Endothelial cell of umbilical vein (primary cell): ENCODE results near the gene ANKRD23. TPM values are rescaled to one million over a fixed set of nuclear protein-coding genes. Genes with fewer than 3 reads are reported as not detected.

Experiments used
- Bru-seq: library from RNA; stranded (reverse); fragments of 400-500 nt; gene quantifications from one replicate; lab custom pipeline; 2021; lab: Mats Ljungman, UMichigan
- BruChase-seq, 2 experiments: library from RNA; stranded (reverse); fragments of 400-500 nt; gene quantifications; one replicate each; lab custom pipeline; 2021; lab: Mats Ljungman, UMichigan
- BruUV-seq: library from RNA; stranded (reverse); fragments of 400-500 nt; replicated peaks from 2 replicates; lab custom pipeline; 2021; lab: Mats Ljungman, UMichigan
- CTCF ChIA-PET: fragments of 300-600, 350-600 bp; sonication (Branson Sonifier 250); formaldehyde crosslinking; loops from one replicate; lab custom pipeline; 2021; ENCODE audit warnings: antibody characterized with exemption, inconsistent platforms; lab: Charles Lee
- POLR2A ChIA-PET: fragments of 300-600, 350-600 bp; sonication (Branson Sonifier 250); formaldehyde crosslinking; loops from one replicate; lab custom pipeline; 2021; ENCODE audit warnings: antibody characterized with exemption, inconsistent platforms; lab: Charles Lee
- DNase-seq: peaks from one replicate; pipeline ENCODE4 v3.0.0-alpha.2; 2011; ENCODE audit warnings: low read depth, low spot score
- FAIRE-seq: peaks from 2 replicates; lab custom pipeline; 2011; peaks lifted over from hg19 to GRCh38; lab: Jason Lieb, UNC
- H2AFZ ChIP-seq: 2 replicates; pipeline ENCODE4 v1.6.0; 2012; ENCODE audit warnings: low read depth, low read length, control low read depth, inconsistent platforms
- H3K27ac ChIP-seq: 2 replicates; pipeline ENCODE4 v1.5.1; 2011; ENCODE audit warnings: low read depth, mild to moderate bottlenecking, control low read depth, low read length, moderate library complexity; ENCODE audit not compliant: insufficient read depth
- H3K27me3 ChIP-seq, 2 experiments: 2 replicates each; pipeline versions ENCODE4 v1.6.0 to v1.6.1; 2011; ENCODE audit warnings: low read length in 2 of 2, mixed read lengths in 1 of 2; ENCODE audit not compliant: control insufficient read depth in 2 of 2, insufficient read depth in 2 of 2
- H3K36me3 ChIP-seq, 2 experiments: 2 replicates in 1 of 2; 3 replicates in 1 of 2; pipeline ENCODE4 v1.5.1; 2011; ENCODE audit warnings: low read length in 2 of 2, mild to moderate bottlenecking in 1 of 2, moderate library complexity in 1 of 2; ENCODE audit not compliant: control insufficient read depth in 2 of 2, insufficient read depth in 2 of 2; ENCODE audit errors: extremely low read depth in 1 of 2
- H3K4me1 ChIP-seq: 3 replicates; pipeline ENCODE4 v1.5.1; 2011; ENCODE audit warnings: mild to moderate bottlenecking, low read length; ENCODE audit not compliant: control insufficient read depth, insufficient read depth; ENCODE audit errors: extremely low read depth
- H3K4me2 ChIP-seq: 2 replicates; pipeline ENCODE4 v1.6.1; 2011; ENCODE audit warnings: low read length, control low read depth, mixed read lengths; ENCODE audit not compliant: insufficient read depth
- H3K4me3 ChIP-seq, 3 experiments: fragments of 200-600 bp in 1 of 3; sonication (generic), shearing (Covaris generic) in 1 of 3; replicated peaks in 1 of 3; 2 replicates each; pipeline ENCODE4 v1.5.1; 2011 to 2016; ENCODE audit warnings: control low read depth in 3 of 3, low read length in 3 of 3, mild to moderate bottlenecking in 2 of 3, inconsistent platforms in 1 of 3, low read depth in 1 of 3, moderate library complexity in 1 of 3; ENCODE audit not compliant: insufficient read depth in 1 of 3
- H3K79me2 ChIP-seq: 2 replicates; pipeline ENCODE4 v1.6.0; 2012; ENCODE audit warnings: low read length, inconsistent platforms; ENCODE audit not compliant: control insufficient read depth, insufficient read depth
- H3K9ac ChIP-seq: replicated peaks from 2 replicates; pipeline ENCODE3; 2011; ENCODE audit warnings: low read length, control low read depth; ENCODE audit not compliant: insufficient read depth; ENCODE audit errors: extremely low read depth
- H3K9me1 ChIP-seq: replicated peaks from 3 replicates; pipeline ENCODE4 v1.6.0; 2011; ENCODE audit warnings: mild to moderate bottlenecking, low read length; ENCODE audit not compliant: control insufficient read depth, insufficient read depth; ENCODE audit errors: extremely low read depth
- H3K9me3 ChIP-seq: replicated peaks from 2 replicates; pipeline ENCODE4 v1.5.1; 2012; ENCODE audit warnings: low read length, inconsistent platforms; ENCODE audit not compliant: control insufficient read depth, insufficient read depth
- H4K20me1 ChIP-seq: replicated peaks from 2 replicates; pipeline ENCODE3; 2011; ENCODE audit warnings: mild to moderate bottlenecking, low read length; ENCODE audit not compliant: control insufficient read depth, insufficient read depth; ENCODE audit errors: extremely low read depth
- FOS ChIP-seq: IDR thresholded peaks from 2 replicates; pipeline ENCODE4 v1.6.1; 2011; ENCODE audit warnings: mild to moderate bottlenecking, low read length, moderate library complexity, borderline replicate concordance; ENCODE audit not compliant: insufficient read depth
- GATA2 ChIP-seq: IDR thresholded peaks from 2 replicates; pipeline ENCODE4 v1.7.0; 2011; ENCODE audit warnings: low read depth, mild to moderate bottlenecking, moderate library complexity, mixed read lengths, low read length; ENCODE audit not compliant: insufficient read length, insufficient read depth
- MYC ChIP-seq: IDR thresholded peaks from one replicate; pipeline ENCODE4 v1.6.1; 2011; ENCODE audit warnings: mild to moderate bottlenecking, low read depth, low read length
- dilution Hi-C: fragments of 300-500 bp; cut with MboI; formaldehyde crosslinking; loops from one replicate; pipeline ENCODE4 v1.15.0; 2019; ENCODE audit warnings: low sequenced_read_pairs; ENCODE audit not compliant: extremely low pct_ligation_motif_present
- intact Hi-C: fragments of 100-400 bp; cut with micrococcal nuclease; formaldehyde crosslinking; loops from one replicate; pipeline ENCODE4 v1.10.0; 2022
- long read RNA-seq: library from polyadenylated mRNA; stranded (forward); transcript quantifications from one replicate; pipeline ENCODE4 v2.0.0, GENCODE V29; 2021
- polyA minus RNA-seq, 3 experiments: library from RNA; depleted of rRNA, polyadenylated mRNA; stranded (reverse); fragments of >200 nt; gene quantifications; 1 replicate in 1 of 3; 2 replicates in 2 of 3; pipeline ENCODE4 v1.2.3, GENCODE V29; 2011
- polyA plus RNA-seq, 4 experiments: library from polyadenylated mRNA; depleted of rRNA in 3 of 4; stranded (reverse) in 3 of 4; unstranded in 1 of 4; fragments of >200 nt; gene quantifications; 2 replicates each; pipeline versions ENCODE4 v1.2.1 to v1.2.3, GENCODE V29; 2011 to 2012; ENCODE audit warnings: missing spikeins in 1 of 4
- total RNA-seq: library from RNA; stranded (reverse); gene quantifications from 2 replicates; pipeline ENCODE4 v1.2.3, GENCODE V29; 2021

ANKRD23 gene
- total RNA-seq, result 2.4 and 3.6 TPM in 2 replicates
- 1.5 and 1.7 TPM in 2 replicates for polyA plus RNA-seq
- 0.52 and 0.75 TPM in 2 replicates for polyA plus RNA-seq (2011; cell fraction: cytosol; rRNA removed)
- 10.5 and 10.7 TPM in 2 replicates for polyA plus RNA-seq (2011; cell fraction: nucleus; rRNA removed)
- polyA plus RNA-seq (2012), result 1.4 and 1.6 TPM in 2 replicates
- polyA minus RNA-seq, result 1.6 and 1.8 TPM in 2 replicates
- 1.4 TPM for polyA minus RNA-seq (2011; cell fraction: cytosol; rRNA and poly(A)+ RNA removed)
- polyA minus RNA-seq (2011; cell fraction: nucleus; rRNA and poly(A)+ RNA removed), result 4.2 and 6.1 TPM in 2 replicates
- percentile 32 among the genes with signal in this experiment for Bru-seq, nascent RNA
- BruChase-seq, experiment 1, labeled RNA remaining after a 6-hour chase, result percentile 53 among the genes with signal in this experiment
- BruChase-seq, experiment 2, labeled RNA remaining after a 2-hour chase, result percentile 52 among the genes with signal in this experiment
- long read RNA-seq, partial matches to known transcripts, result 2 of 15 reads
- long read RNA-seq, other reads (novel, unspliced or antisense), result 13 of 15 reads

DNA sequence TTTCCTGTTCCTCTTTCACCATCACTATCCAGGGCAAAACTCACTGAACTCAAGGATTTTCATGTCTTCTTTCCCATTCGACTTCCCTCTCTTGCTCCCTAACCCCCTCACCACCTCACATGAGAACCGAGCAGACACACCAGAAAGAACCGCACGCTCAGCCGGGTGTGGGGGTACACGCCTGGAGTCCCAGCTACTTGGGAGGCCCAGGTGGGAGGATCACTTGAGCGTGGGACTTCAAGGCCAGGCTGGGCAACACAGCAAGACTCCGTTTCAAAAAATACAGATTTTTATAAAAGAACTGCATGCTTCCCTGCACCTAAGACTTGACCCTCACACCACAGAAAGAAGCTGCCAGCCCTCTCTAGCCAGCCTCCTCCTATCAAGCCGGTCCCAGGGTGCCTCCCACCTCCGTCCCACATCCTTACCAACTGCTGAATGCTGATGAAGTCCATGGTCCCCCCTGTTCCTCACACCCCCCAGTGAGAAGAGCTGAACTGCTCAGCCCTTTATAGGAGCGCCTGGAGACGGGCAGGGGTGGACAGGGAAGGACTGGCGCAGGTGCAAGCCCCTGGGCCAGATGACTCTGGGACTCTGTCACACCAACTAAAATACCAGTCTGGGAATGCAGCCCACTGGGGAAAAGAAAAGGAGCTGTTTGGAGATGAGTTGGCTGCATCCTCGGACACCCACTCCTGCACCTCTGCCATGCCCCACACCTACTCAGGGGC is at the start of gene ANKRD23:
ANKRD23 (minus strand) TSS at position 484 of the 731 bp plus-strand sequence; CDS start at position 455, 29 bp downstream.
- Histone ChIP-seq H3K36me3 (peaks cover 0 to 2% of the 10 kb centered on the region in 2 experiments), H3K4me1 (no peaks in the 10 kb centered on the region), H3K27ac (no peak within 1 kb of the TSS), H3K4me3 (no peak within 1 kb of the TSS), H2AFZ (no peak within 1 kb of the TSS), H3K27me3 (no peaks in the 10 kb centered on the region), H3K9ac (no peak within 1 kb of the TSS), H3K79me2 (no peaks in the 10 kb centered on the region), H3K4me2 (no peak within 1 kb of the TSS), H4K20me1 (no peaks in the 10 kb centered on the region), H3K9me3 (no peaks in the 10 kb centered on the region), H3K9me1 (no peaks in the 10 kb centered on the region)
- CTCF ChIA-PET, result interaction anchor here (1.2 kb wide), 1 partner anchor 14 kb away, joined by 3 read pairs; the partner anchor contains the start of gene ANKRD39
- dilution Hi-C loops (no loop called here), intact Hi-C loops (no loop called here)
- no peak for TF ChIP-seq GATA2
- no peak for TF ChIP-seq FOS
- TF ChIP-seq MYC, result no peak
- POLR2A ChIA-PET, result no interaction called here
- FAIRE-seq, result no peak
- no TSS peak for BruUV-seq
- no peak for DNase-seq
